HG03097 (cell line): ENCODE measurements around the gene TMEM255B.

Source experiments
- ATAC-seq: cut with Tn5 transposase; IDR thresholded peaks from one replicate; pipeline ENCODE4 v1.9.1; 2021; ENCODE audit not compliant: unreplicated experiment, low FRiP score

TMEM255B gene

GRCh38 chr13:113798200-113798811 is 39.3 kb downstream of the TMEM255B start:
- no peak for ATAC-seq

GRCh38 chr13:113800576-113800926 is 41.5 kb downstream of the TMEM255B start:
- ATAC-seq: no peak

- ATAC-seq: no peak
These were observed 42.4 kb downstream of the TMEM255B start for GRCh38 chr13:113801289-113801961.

- ATAC-seq: no peak
These were observed 43.1 kb downstream of the TMEM255B start for GRCh38 chr13:113802090-113802531.

- no peak for ATAC-seq
These were observed 43.7 kb downstream of the TMEM255B start for GRCh38 chr13:113802761-113803160.

GRCh38 chr13:113803409-113804016 is 44.5 kb downstream of the TMEM255B start:
- ATAC-seq: no peak

GRCh38 chr13:113804017-113804702 is 45.1 kb downstream of the TMEM255B start:
- ATAC-seq: no peak

- no peak for ATAC-seq
These were observed 45.8 kb downstream of the TMEM255B start for GRCh38 chr13:113804703-113805430.

- ATAC-seq: no peak
These were observed 46.5 kb downstream of the TMEM255B start for GRCh38 chr13:113805431-113806103.

GRCh38 chr13:113806104-113806471 is 47.1 kb downstream of the TMEM255B start:
- ATAC-seq: no peak

- ATAC-seq: no peak
These were observed 47.5 kb downstream of the TMEM255B start for GRCh38 chr13:113806526-113806925.

GRCh38 chr13:113808058-113808834 is 49.2 kb downstream of the TMEM255B start:
- no peak for ATAC-seq

GRCh38 chr13:113809934-113810333 is 50.9 kb downstream of the TMEM255B start:
- ATAC-seq: no peak

GRCh38 chr13:113810640-113811039 is 51.6 kb downstream of the TMEM255B start:
- no peak for ATAC-seq

- ATAC-seq: no peak
These were observed 52.3 kb downstream of the TMEM255B start for GRCh38 chr13:113811081-113811928.

- no peak for ATAC-seq
These were observed 53.4 kb downstream of the TMEM255B start for GRCh38 chr13:113812178-113813040.

GRCh38 chr13:113813070-113813748 is 54.2 kb downstream of the TMEM255B start:
- ATAC-seq: no peak
